HepG2 (cell line): ENCODE measurements around the gene BRPF1. TPM values are rescaled to one million over a fixed set of nuclear protein-coding genes. Genes with fewer than 3 reads are reported as not detected.

Experiments used
- ATAC-seq: fragments of 200-7000 bp; cut with Tn5 transposase; 3 replicates; pipeline ENCODE4 v1.9.1; 2020; ENCODE audit warnings: mild to moderate bottlenecking, moderate library complexity
- BruUV-seq: library from RNA; stranded (reverse); fragments of 400-500 nt; replicated peaks from 2 replicates; lab custom pipeline; 2021; lab: Mats Ljungman, UMichigan
- CTCF ChIA-PET: fragments of 300-600 bp; formaldehyde crosslinking; extraction: SDS; loops from one replicate; lab custom pipeline; 2021; ENCODE audit warnings: low total read pairs, inconsistent platforms, low intra/inter-chr PET ratio; lab: Yijun Ruan, JAX
- POLR2A ChIA-PET: fragments of 350-600 bp; sonication (Branson Sonifier 250); formaldehyde crosslinking; loops from one replicate; lab custom pipeline; 2020; ENCODE audit warnings: antibody characterized with exemption, inconsistent platforms; lab: Yijun Ruan, JAX
- DNase-seq: peaks from one replicate; pipeline ENCODE4 v3.0.0-alpha.2; 2015; ENCODE audit warnings: low spot score
- FAIRE-seq: peaks from 3 replicates; lab custom pipeline; 2011; peaks lifted over from hg19 to GRCh38; lab: Jason Lieb, UNC
- H2AFZ ChIP-seq: one replicate; pipeline ENCODE4 v1.6.1; 2011; ENCODE audit warnings: low read length, inconsistent platforms
- H3K27ac ChIP-seq: fragments of 300-600 bp; 3 replicates; pipeline ENCODE4 v1.8.0; 2011; ENCODE audit warnings: mixed run types, mild to moderate bottlenecking, mixed read lengths, low read length, inconsistent platforms; ENCODE audit not compliant: insufficient read depth; ENCODE audit errors: extremely low read length
- H3K27me3 ChIP-seq, 2 experiments: fragments of 200-600 bp in 1 of 2; 2 replicates in 1 of 2; 3 replicates in 1 of 2; pipeline versions ENCODE4 v1.6.0 to v1.8.0; 2011; ENCODE audit warnings: low read length in 2 of 2, mild to moderate bottlenecking in 2 of 2, moderate library complexity in 2 of 2, inconsistent platforms in 1 of 2; ENCODE audit not compliant: insufficient read depth in 2 of 2, control insufficient read depth in 1 of 2
- H3K36me3 ChIP-seq, 2 experiments: fragments of 200-600 bp in 1 of 2; replicated peaks in 1 of 2; 2 replicates in 1 of 2; 3 replicates in 1 of 2; pipeline versions ENCODE4 v1.5.1 to v1.8.0; 2011; ENCODE audit warnings: low read length in 2 of 2, inconsistent platforms in 1 of 2; ENCODE audit not compliant: insufficient read depth in 2 of 2, control insufficient read depth in 1 of 2
- H3K4me1 ChIP-seq: 2 replicates; pipeline ENCODE4 v1.5.1; 2012; ENCODE audit warnings: low read length, inconsistent platforms; ENCODE audit not compliant: insufficient read depth
- H3K4me2 ChIP-seq: 2 replicates; pipeline ENCODE4 v1.6.0; 2011; ENCODE audit warnings: low read depth, low read length, inconsistent platforms
- H3K4me3 ChIP-seq, 3 experiments: fragments of 200-600 bp in 1 of 3; sonication (generic), shearing (Covaris generic) in 1 of 3; replicated peaks in 1 of 3; 2 replicates each; pipeline ENCODE4 v1.5.1; 2011 to 2016; ENCODE audit warnings: low read length in 3 of 3, inconsistent platforms in 2 of 3, low read depth in 2 of 3, mild to moderate bottlenecking in 2 of 3, control low read depth in 1 of 3, mixed read lengths in 1 of 3; ENCODE audit not compliant: insufficient read depth in 1 of 3
- H3K79me2 ChIP-seq: one replicate; pipeline ENCODE4 v1.6.1; 2011; ENCODE audit warnings: low read length, inconsistent platforms; ENCODE audit not compliant: insufficient read depth
- H3K9ac ChIP-seq: 2 replicates; pipeline ENCODE4 v1.6.0; 2011; ENCODE audit warnings: mild to moderate bottlenecking, low read depth, low read length, inconsistent platforms; ENCODE audit not compliant: insufficient read depth
- H3K9me3 ChIP-seq: 2 replicates; pipeline ENCODE4 v1.5.1; 2012; ENCODE audit warnings: mild to moderate bottlenecking, low read length
- H4K20me1 ChIP-seq: 2 replicates; pipeline ENCODE4 v1.6.0; 2011; ENCODE audit warnings: inconsistent platforms, mild to moderate bottlenecking, low read length, moderate library complexity; ENCODE audit not compliant: insufficient read depth
- MEF2D ChIP-seq: sonication (generic); formaldehyde crosslinking; IDR thresholded peaks from 2 replicates; pipeline ENCODE4 v1.5.1; 2020; ENCODE audit warnings: mild to moderate bottlenecking, missing genetic modification reagents
- MYPOP ChIP-seq: sonication (generic); formaldehyde crosslinking; IDR thresholded peaks from 2 replicates; pipeline ENCODE4 v1.8.1; 2023; ENCODE audit warnings: mild to moderate bottlenecking, moderate library complexity, missing genetic modification reagents
- RBM39 ChIP-seq: fragments of 200-400 bp; formaldehyde crosslinking; IDR thresholded peaks from one replicate; pipeline ENCODE4 v1.6.1; 2018; ENCODE audit warnings: antibody characterized with exemption, mild to moderate bottlenecking, low read depth, low read length; ENCODE audit not compliant: poor library complexity, severe bottlenecking
- SP5 ChIP-seq: IDR thresholded peaks from 2 replicates; pipeline ENCODE4 v1.6.1; 2016; ENCODE audit warnings: low read depth, borderline replicate concordance
- TRAFD1 ChIP-seq: sonication (generic); formaldehyde crosslinking; IDR thresholded peaks from 2 replicates; pipeline ENCODE4 v1.5.1; 2020; ENCODE audit warnings: missing genetic modification reagents, mild to moderate bottlenecking, borderline replicate concordance
- ZBTB2 ChIP-seq: sonication (generic); formaldehyde crosslinking; IDR thresholded peaks from 2 replicates; pipeline ENCODE4 v1.8.0; 2022; ENCODE audit warnings: low read depth, missing genetic modification reagents
- ZNF792 ChIP-seq: IDR thresholded peaks from 2 replicates; pipeline ENCODE4 v1.6.1; 2016
- ZXDC ChIP-seq: sonication (generic); formaldehyde crosslinking; IDR thresholded peaks from 2 replicates; pipeline ENCODE4 v1.5.0; 2020; ENCODE audit warnings: mild to moderate bottlenecking, missing genetic modification reagents
- WGBS: methylation state at CpG from one replicate; pipeline ENCODE4 v1.1.6; 2017; ENCODE audit warnings: low lambda C conversion rate; 5-methylcytosine and 5-hydroxymethylcytosine counted together
- in situ Hi-C: cut with HindIII; loops from 2 replicates; pipeline ENCODE4 v1.10.0; 2017; ENCODE audit warnings: low pct_unique_long_range_greater_than_20kb; ENCODE audit not compliant: extremely low pct_ligation_motif_present
- intact Hi-C: fragments of 100-400 bp; cut with micrococcal nuclease; formaldehyde crosslinking; loops from one replicate; pipeline ENCODE4 v1.10.0; 2022; ENCODE audit not compliant: unreplicated experiment
- polyA plus RNA-seq, 8 experiments: library from polyadenylated mRNA; depleted of rRNA in 3 of 8; stranded (reverse) in 7 of 8; unstranded in 1 of 8; fragments of >200 nt; fragmentation: Illumina TruSeq in 4 of 8; extraction: Trizol in 4 of 8; gene quantifications; 2 replicates each; pipeline versions ENCODE4 v1.2.1 to v1.2.3, GENCODE V29; 2011 to 2016; ENCODE audit warnings: low read depth in 4 of 8, missing spikeins in 1 of 8, mixed read lengths in 1 of 8; ENCODE audit not compliant: insufficient read depth in 1 of 8
- total RNA-seq, 5 experiments: library from RNA; depleted of rRNA; stranded (reverse); fragments of >200 nt; fragmentation: Illumina TruSeq; extraction: Trizol; gene quantifications; 2 replicates each; pipeline ENCODE4 v1.2.3, GENCODE V29; 2016; ENCODE audit warnings: low read depth in 1 of 5

The BRPF1 gene
- total and polyA plus RNA-seq, 2 of the 13 experiments (the other 11 are each of a cell fraction or from before 2014, with no cell fraction given): 7.3 to 10.0 TPM

- H3K36me3 ChIP-seq: no peaks in the 10 kb centered on the region
- intact Hi-C loops: no loop called here
- TF ChIP-seq ZBTB2 (CRISPR knock-in tag): no peak
- TF ChIP-seq MYPOP (CRISPR knock-in tag): no peak
- no peak for TF ChIP-seq TRAFD1 (CRISPR knock-in tag)
- TF ChIP-seq ZNF792 (CRISPR knock-in tag): no peak
- no peak for TF ChIP-seq ZXDC (CRISPR knock-in tag)
- TF ChIP-seq SP5 (CRISPR knock-in tag): no peak
- TF ChIP-seq MEF2D (CRISPR knock-in tag): no peak
- no peak for TF ChIP-seq RBM39
- 2% methylated on average over 5 of the region's 5 CpGs for WGBS
- H3K27ac ChIP-seq: no peak overlapping the region
- ATAC-seq: no peak
- H4K20me1 ChIP-seq: no peaks in the 10 kb centered on the region
- no peak overlapping the region for H3K4me2 ChIP-seq
- no peaks in the 10 kb centered on the region for H3K9me3 ChIP-seq
- H3K27me3 ChIP-seq: peaks cover 3 to 30% of the 10 kb centered on the region in 2 experiments; a peak in 4 of 5 replicates
- ChIA-PET POLR2A (interaction anchor here (1.3 kb wide), 2 partner anchors 76 to 148 kb away, joined by 3 to 4 read pairs; partner anchors contain the start of gene ARPC4), CTCF (no interaction called here)
- in situ Hi-C loops: no loop called here
- H3K9ac ChIP-seq: no peak overlapping the region
- no peak for FAIRE-seq
- H3K4me1 ChIP-seq: peaks cover 12% of the 10 kb centered on the region
- no TSS peak for BruUV-seq
- H3K4me3 ChIP-seq: no peak overlapping the region
- H2AFZ ChIP-seq: no peak overlapping the region
- no peak for DNase-seq
- H3K79me2 ChIP-seq: no peaks in the 10 kb centered on the region
These were observed 14.6 kb upstream of the BRPF1 start for GRCh38 chr3:9716801-9717555.
